Activated CD4-positive, CD25-positive, alpha-beta regulatory T cell (primary cell): ENCODE data around the gene MIER2.
"Not testable (repeated sequence)": the region's sequence is repeated elsewhere in the genome, so short reads cannot be mapped to it uniquely, and the experiment has no call there.

Source experiments
- DNase-seq, 4 experiments: peaks; one replicate each; lab custom pipeline; 2025; lab: John Stamatoyannopoulos, UW

The MIER2 gene

DNA sequence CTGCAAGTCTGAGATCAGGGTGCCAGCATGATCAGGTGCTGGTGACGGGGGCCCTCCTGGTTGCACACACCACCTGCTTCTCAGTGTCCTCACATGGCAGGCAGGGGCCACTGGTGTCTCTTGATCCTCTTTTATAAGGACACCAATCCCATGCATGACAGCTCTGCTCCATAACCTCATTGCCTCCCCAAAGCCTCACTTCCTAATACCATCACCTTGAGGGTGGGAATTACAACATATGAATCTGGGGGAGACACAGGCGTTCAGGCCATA, 15.0 kb upstream of the MIER2 start:
- no peak for DNase-seq

DNA sequence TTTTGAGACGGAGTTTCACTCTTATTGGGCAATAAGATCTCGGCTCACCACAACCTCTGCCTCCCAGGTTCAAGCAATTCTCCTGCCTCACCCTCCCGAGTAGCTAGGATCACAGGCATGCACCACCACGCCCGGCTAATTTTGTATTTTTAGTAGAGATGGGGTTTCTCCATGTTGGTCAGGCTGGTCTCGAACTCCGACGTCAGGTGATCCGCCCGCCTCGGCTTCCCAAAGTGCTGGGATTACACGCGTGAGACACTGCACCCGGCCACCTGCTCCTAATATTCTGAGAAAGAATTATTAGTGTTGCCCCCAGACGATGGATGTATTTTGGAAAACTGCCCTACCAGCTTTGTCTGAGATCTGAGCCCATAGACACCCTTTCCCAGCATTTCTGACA, 10.9 kb upstream of the MIER2 start:
- DNase-seq, result not testable (repeated sequence)

DNA sequence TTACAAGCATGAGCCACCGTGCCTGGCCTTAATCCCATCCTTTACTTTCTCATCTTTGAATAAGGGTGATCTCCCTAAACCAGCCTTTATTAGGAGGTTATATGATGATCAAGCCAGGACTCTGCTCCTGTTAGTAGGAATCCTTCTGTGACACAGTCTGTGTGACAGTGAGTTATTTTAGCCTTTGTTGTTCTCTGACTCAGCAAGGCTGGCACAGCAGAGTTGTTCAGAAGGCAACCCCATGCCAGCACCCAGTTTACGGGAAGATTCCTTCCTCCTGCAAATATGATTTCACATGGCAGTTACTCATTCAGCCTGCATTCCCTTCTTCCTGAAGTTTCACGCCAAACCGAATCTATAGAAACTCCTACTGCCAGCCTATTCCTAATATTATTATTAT, 10.5 kb upstream of the MIER2 start:
- no peak for DNase-seq

DNA sequence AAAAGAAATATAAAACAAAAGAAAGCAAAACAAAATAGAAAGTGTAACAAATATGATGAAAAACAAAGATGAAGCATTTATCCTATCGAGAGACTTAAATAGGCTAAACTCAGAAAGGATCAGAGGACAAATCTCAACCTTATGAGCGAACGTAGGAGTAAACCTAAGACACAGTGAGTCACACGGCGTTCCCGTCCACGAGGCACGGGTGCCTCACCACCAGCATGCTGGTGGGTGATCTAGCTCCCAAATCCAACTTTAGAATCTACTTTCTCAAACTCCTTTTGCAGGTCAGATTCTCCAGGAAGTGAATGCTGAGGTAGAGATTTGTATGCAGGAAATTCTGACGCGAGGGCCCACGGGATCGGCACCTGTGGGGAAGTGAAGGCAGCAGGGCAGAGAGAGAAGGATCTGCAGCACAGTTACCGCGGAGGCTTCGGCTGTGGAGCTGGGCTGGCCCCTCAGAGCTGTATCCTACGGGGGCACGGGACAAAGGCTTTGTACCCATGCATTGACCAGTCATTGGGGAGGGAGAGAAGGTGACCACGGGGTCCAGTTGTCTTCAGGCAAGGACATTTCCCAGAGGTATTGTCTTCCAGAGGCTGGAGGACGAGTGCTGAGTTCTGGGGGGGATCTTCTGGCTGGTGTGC, 7.5 kb upstream of the MIER2 start:
- no peak for DNase-seq

DNA sequence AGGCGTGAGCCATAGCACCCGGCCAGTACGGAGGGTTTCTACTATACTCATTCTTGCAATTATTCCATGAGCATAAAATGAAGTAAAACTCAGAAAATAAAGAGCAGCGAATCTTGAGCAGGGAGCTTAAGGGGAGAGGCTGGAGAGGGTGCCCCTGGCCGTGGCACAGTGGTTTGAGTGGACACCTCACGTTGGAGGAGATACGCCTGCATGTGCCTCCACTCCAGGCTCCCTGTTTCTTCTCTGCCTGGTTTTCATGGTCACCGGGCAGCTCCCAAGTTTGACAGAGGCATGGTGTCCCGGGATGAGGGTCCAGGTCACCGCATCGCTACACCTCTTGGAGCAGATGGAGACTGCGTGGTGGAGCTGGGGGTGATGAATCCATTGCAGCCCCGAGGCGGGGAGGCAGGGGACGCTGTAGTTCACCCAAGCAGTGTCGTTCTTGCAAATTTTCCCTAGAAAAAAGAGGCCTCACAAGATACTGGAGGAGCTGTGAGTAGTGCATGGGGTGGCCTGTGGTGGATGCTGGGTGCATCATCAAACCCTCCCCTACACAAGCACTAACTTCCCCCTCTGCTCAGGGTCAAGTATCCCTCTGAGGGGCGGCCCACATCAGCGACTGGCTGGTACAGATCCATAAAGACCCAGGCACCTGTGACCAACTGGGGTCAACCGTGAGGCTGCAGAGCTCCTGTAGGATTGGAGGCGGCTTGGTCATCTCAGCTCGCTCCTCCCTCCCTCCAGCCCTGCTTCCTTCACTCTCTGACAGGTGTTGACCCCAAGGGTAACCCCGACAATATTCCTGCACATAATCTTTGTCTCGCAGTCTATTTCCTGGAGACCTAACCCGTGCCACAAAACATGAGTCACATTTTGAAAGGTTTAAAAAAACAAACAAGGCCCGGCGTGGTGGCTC, 3.6 kb upstream of the MIER2 start:
- DNase-seq, result no peak

DNA sequence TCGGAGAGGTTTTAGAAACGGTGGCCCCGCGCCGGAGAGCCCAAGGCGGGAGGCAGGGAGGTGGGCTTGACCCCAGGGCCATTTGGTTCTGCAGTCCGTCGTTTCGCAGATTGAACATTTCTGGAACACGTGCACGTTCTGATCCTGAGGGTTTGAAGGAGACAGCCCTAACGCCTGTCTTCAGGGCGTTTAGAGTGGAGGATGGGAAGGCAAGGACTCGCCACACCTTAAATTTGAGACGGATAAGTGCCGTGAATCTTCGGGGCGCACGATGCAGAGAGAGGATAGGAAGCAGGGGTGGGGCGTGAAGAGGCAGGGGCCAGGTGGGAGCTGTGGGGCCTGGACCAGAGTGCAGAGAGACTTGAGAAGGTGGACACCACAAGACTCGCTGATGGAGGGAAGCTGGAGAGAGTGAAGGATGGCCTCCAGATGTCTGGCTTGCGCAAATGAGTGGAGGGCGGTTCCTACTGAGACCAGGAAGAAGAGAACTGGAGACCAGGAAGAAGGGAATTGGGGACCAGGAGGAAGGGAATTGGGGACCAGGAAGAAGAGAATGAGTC, 804 bp upstream of the MIER2 start:
- DNase-seq, result no peak

DNA sequence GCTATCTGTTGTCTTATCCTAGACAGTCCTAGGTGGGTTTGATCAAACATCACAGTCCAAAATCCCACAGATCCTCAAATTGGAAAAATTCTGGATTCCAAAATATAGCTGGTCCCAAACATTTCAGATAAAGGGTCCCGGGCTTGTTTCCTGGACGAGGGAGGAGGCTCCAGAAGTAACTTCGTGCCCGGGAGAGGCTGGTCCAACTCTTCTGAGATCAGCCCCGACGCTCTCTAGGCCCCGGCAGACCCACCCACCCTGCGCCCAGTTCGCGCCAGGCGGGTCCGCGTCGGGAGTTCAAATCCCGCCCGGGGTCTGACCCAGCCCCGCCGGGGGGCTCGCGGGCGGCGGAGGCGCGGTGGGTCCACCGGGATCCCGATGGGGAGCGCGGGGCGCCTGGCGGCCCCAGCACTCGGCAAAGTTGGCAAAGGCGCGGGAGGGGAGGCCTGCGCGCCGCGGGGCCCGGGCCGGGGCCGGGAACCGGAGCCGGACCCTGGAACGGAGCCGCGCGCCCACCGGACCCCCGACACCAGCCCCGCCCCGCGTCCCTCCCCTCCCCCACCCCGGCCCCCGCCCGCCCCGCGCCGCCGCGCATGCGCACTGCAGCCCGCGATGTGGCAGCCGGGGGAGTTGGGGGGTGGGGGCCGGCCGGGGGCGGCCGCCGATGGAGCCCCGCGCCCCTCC, 513 bp downstream of the MIER2 start:
- peak in 2 of 4 experiments; percentile 23 to 39 for DNase-seq

DNA sequence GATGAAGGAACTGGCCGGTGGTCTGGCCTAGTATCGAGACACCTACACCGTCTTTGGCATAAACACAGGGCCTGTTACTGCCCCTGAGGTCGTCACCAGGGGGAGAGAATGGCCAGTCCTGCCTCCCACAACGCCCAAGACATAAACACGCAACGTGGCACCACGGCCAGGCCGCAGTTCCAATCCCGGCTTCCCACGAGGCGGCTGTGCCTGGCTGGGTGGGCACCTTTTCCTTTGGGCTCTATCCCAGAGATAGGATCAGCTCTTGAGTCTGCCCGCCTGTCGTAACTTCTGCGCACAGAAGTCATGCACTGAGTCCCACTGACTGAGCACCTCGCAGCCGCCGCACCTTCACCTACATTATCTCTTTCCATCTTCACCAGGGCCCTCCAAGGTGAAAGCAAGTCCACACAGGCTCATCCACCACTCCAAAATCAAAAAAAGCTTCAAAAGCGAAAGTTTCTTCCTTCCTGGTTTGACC, 1.1 kb downstream of the MIER2 start:
- DNase-seq, result no peak

DNA sequence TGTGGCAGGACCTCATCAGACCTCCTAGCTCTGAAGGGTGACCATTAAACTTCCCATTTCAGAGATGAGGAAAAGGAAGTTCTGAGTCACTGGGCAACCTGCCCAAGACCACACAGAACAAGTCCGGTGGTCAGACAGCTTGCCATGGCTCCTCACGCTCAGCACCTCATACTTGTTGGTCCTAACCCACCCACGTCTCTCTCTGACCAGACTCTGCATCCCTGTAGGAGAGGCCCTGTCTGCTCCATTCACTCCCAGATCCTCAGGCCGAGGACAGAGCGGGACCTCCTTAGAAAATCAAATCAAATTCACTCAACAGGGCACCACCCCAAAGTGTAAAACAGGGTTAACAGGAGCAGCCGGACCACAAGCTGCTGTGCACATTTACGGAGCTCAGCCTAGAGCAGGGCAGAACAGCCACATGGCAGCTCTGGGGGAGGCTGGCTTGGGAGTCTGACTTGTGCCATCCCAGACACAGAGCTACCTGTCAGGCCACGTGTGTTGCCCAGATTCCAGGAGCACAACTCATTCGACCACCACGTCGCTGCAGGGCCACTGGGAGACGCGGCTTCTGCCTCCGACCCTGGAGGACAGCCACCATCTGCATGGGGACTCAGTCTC, 1.7 kb downstream of the MIER2 start:
- DNase-seq, result no peak

DNA sequence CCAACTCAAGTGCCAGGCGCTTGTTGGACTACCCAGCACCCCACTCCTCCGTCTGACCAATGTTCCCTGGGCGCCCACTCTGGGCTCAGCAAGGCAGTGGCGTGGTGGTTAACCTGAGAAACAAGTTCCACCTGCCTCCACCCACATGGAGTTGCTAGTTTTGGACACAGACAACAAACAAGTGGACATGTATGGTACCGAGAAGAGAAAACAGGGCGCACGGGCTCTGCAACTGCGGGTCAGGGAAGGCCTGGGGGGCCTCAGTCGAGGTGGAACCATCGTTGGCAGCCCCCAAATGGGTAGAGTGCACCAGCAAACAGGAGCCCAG, 2.5 kb downstream of the MIER2 start:
- DNase-seq, result no peak

DNA sequence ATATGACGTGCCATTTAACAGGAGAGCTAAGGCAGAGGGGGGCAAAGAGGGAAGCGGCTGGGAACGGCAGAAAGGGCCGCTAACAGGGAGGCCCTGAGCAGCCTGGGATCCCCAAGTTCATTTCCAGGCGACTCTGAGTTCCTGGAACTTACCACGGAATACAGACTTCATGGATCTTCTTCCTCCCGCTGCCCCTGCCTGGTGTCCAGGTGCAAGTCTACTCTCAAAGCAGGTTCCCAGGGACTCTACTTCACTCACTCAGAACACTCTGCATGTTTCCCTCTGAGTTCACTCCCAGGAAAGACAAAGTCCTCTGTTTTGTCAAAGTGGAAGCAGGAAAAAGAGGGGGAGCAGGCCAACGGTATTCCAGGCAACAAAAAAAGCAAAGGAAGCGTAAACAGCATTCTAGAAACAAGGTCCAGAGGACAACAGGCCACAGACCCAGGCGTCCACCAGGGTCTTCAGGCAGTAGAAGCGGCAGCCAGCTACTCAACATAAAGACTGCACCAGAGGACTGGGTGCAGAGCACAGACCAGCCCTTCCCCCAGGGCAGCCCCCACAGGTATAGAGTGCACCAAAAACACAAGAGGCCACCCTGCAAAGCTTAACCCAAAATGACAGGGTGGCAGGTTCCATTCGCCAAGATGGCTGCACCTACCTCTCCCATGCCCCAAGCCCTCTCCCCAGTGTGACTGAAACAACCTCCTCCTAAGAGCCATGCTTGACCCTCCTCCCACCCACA, 3.0 kb downstream of the MIER2 start:
- DNase-seq, result no peak

DNA sequence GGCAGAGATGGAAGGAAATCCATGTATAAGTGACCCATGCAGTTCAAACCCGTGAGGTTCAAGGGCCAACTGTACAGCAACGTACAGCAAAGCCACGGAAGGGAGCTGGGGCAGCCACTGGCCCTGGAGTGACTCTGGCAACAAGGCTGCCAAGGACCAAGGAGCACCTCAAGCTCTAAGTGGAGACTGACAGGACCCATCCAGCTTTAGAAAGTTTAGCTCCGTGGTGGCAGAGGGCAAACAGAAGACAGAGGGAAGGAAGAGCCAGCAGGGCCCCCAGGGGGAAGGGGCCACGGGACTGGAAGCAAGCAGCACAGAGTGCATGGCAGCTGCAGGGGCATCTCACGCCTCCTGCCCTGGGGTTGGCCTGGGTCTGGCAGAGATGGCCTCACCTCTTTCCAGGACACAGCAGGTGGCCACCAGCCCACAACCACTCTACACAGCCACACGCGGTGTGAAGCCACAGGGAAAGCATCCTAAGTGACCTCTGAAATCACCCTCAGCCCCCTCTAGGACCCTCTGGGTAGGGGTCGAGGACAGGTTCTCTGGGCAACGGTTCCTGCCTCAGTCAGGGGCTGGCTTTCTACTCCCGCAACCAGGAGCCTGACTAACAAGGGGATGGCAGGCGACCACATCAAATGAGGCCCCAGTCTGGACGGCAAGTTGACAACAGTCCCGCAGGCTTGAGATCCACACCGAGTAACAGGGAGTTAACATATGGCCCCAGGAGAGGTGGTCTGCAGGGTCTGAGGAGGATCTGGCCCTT, 3.8 kb downstream of the MIER2 start:
- no peak for DNase-seq

DNA sequence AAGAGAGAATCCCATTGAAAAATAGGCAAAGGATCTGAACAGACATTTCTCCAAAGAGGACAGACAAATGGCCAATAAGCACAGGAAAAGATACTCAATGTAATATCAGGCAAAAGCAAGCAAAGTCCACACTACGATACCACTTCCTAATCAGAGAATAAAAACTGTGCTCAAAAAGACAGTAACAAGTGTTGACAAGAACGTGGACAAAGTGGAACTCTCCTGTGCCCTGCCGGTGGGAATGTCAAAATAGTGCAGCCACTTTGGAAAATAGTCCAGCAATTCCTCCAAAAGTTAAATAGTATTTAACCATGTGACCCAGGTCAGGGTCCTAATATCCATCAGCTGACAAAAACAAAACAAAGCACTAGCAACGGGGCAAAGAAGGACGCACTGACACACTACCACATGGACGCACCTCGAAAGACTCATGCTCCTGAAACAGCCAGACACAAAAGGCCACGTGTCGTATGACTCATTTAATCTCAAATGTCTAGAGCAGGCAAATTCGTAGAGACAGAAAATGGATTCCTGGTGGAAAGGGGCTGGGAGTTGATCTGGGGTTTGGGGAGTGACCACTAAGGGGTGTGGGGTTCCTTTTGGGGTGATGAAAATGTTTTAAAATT, 5.2 kb downstream of the MIER2 start:
- DNase-seq, result no peak

DNA sequence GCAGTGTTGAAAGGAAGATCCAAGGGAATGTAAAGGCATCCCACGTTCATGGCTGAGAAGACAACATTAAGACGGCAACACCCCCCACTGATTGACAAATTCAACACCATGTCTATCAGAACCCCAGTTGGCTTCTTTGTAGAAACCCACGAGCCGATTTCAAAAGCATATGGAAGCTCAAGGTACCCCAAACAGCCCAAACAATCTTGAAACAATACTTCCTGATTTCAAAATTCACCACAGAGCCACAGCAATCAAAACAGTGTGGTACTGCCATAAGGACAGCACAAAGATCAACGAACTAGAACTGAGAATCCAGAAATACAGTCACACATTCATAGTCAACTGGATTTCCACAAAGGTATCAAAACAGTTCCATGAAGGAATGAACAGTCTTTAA, 6.2 kb downstream of the MIER2 start:
- DNase-seq, result no peak

DNA sequence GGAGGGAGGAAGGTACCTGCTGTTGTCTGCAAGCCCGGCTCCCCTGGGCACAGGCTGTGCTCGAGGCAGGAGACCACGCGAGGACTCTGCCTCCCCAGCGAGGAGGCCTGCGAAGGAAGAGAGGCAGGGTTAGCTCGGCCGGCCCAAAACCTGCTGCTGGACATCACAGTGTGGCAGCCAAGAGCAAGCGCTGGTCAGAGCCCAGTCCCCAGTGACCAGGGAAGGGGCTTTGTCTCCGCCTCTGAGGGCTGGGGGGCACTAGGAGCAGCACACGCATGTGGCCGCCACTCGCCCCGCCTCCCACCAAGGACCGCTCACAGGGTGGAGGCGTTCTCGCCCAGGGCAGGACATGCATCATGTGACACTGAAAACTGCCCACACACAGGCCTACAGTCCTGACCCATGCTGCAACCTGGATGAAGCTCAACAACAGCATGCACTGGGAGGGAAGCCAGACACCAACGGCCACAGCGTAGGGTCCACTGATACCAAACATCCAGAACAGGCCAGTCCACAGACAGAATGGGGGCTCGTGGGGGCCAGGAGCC, 8.5 kb downstream of the MIER2 start:
- DNase-seq, result no peak

DNA sequence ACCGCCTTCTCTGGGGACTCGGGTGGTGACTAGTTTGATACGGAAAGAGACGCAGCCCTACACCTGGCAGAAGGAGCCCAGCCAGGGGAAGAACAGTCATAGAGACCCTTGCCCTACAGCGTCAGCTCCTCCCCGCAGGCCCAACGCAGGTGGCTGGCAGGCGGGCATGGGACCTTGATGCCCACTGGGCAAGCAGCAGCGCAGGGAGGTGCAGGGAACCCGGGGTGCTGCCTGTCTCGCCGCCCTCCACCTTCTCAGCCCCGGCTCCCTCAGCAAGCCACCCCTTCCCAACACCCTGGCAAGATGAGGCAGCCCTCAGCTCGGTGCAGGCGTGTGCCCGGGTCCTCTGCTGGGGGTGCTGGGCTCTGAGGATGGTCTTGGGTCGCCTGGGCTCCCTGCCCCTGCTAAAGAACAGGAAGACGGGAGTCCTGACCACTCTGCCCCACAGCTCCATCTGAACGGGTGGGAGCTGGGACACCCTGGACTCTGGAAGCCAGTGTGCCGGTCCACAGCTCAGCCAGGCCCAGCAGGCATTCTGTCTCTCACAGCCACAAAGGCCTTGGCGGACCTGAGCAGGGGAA, 9.0 kb downstream of the MIER2 start:
- no peak for DNase-seq

DNA sequence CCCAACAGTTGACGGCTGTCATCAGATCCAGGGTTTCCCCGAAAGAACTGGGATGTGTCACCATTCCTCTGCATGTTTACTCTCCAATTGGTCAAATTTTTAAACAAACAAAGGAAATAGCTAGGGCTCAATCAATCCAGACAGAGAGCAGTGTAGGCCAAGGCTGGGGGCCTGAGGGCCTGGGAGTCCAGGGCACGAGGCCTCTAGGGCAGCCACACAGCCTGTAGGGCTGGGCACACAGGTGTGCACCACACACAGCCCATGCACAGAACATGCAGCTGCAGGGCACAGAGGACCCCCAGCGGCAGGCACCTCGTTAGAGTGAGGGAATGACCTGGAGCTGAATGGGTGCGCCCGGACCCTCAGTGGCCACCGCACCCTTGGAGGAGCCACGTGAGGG, 9.5 kb downstream of the MIER2 start:
- no peak for DNase-seq

DNA sequence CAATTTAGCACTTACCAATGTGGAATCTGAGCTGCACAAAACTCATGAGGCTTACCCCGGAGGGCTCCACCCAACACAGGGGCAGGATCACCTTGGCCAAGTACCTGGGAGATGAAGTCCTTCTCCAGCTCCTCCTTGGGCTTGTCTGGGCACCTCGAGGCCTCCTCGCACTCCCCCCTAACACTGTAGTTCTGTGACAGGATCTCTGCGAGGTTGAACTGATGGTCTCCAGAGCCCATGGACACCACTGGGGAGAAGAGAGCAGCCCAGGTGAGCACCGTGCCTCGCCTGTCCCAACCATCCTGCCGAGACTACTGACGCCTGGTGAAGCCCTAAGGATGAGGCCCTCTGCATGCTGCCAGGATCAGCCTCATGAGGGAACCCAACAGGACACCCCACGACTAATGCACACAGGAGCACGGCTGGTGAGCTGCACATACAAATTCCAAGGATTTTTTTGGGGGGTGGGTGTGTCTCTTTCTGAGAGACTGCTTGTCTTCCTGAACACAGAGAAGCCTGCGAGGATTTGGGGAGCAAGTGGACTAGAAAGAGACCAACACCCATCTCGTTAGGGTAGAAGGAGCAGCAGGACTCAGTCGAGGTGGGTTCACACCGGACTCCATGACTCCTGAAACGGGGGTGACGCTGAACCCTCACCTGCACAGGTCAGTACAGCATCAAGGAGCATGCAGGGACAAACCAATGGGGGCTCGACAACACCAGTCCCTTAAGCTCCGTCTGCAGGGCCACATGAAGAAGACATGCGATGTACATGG, 10.1 kb downstream of the MIER2 start:
- no peak for DNase-seq

DNA sequence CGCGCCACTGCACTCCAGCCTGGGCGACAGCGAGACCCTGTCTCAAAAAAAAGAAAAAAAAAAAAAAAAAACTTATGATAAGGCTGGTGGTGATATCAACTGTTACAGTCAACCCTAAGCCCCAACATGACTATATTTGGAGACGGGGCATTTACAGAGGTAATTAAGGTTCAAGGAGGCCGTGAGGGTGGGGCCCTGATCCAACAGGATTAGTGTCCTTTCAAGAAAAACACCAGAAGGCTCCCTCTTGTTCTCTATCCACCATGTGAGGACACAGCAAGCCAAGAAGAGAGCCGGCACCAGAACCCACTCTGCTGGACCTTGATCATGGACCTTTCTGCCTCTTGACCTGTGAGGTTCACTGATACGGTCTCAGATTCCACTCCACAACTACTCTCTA, 14.1 kb downstream of the MIER2 start:
- DNase-seq, result no peak
